ENCODE data around the gene KCNQ1. TPM values are rescaled to one million over a fixed set of nuclear protein-coding genes. Genes with fewer than 3 reads are reported as not detected.
"Not testable (repeated sequence)": the region's sequence is repeated elsewhere in the genome, so short reads cannot be mapped to it uniquely, and the experiment has no call there.

KCNQ1 gene
- total and polyA plus RNA-seq, 3 experiments from 2014 or later, result 2.6 to 5.7 (median 3.4) TPM

DNA sequence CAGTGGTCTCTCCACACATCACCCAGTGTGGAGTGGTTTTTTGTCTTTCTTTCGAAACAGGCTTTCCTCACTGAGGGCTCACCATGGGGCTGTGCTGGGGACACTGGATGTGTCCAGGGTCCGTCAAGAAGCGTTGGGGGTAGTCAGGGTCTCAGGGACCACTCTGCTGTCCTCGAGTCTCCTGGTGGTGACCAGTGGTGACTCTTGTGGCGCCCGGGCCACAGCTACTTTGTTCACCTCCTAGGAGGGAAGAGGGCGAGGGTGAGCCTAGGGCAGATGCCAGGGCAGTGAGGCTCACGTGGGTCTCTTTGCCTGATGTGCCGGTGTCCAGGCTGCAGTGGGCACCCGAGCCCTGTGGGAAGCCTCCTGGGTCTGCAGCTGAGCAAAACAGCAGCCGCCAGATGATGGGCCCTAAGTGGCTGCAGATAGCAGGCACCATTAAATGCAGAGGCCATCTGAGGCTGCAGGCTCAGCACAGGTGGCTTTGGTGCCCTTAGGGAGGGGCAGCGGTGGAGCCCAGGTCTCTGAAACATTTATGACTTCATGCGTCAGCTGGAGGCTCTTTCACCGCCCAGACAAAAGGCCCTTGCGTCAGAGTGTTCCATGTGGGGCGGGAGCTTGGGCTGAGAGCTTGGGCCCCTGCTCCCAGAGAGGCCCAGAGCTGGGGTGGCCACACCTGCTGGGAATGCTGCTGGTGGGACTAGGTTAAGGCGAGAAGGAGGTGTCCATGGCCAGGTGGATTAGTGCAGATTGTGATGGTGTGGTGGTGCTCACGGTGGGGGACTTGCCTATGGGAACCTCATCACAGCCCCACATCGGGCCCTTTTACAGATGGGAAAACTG is 29.5 kb downstream of the KCNQ1 start:
- Mint-ChIP-seq H3K4me1 (peaks cover 0 to 5% (median 2%) of the 10 kb centered on the region in 3 donors), H3K27me3 (peaks cover 0 to 1% of the 10 kb centered on the region in 2 donors), H3K4me3 (no peak overlapping the region), H3K27ac (peak overlapping the region in 1 of 8 donors; percentile 10), H3K36me3 (peaks cover 5 to 15% (median 9%) of the 10 kb centered on the region in 3 donors), H3K9me3 (peaks cover 2 to 14% (median 4%) of the 10 kb centered on the region in 5 donors)
- Histone ChIP-seq H3K9me3 (ENCODE audit: low read length) (no peaks in the 10 kb centered on the region), H3K4me3 (ENCODE audit: low read length) (no peak overlapping the region), H3K4me1 (ENCODE audit: insufficient read depth, low read length) (no peaks in the 10 kb centered on the region), H3K27ac (ENCODE audit: low read depth, low read length) (no peak overlapping the region), H3K27me3 (ENCODE audit: insufficient read depth, low read length, poor library complexity, severe bottlenecking) (no peaks in the 10 kb centered on the region), H3K36me3 (ENCODE audit: insufficient read depth, low read length) (no peaks in the 10 kb centered on the region)
- CTCF ChIA-PET, result no interaction called here
- DNase-seq, result no peak
- POLR2A ChIA-PET, result no interaction called here

- Mint-ChIP-seq H3K4me3 (no peak overlapping the region), H3K27me3 (peaks cover 0 to 1% of the 10 kb centered on the region in 2 donors), H3K36me3 (peaks cover 5 to 23% (median 9%) of the 10 kb centered on the region in 3 donors), H3K9me3 (peaks cover 4 to 23% (median 10%) of the 10 kb centered on the region in 5 donors), H3K4me1 (peaks cover under 1 to 5% (median 1%) of the 10 kb centered on the region in 3 donors), H3K27ac (peak overlapping the region in 1 of 8 donors; percentile 42)
- ChIA-PET POLR2A (no interaction called here), CTCF (no interaction called here)
- no peaks in the 10 kb centered on the region for H3K36me3 ChIP-seq (ENCODE audit: insufficient read depth, low read length)
- H3K27ac ChIP-seq (ENCODE audit: low read depth, low read length), result no peak overlapping the region
- no peaks in the 10 kb centered on the region for H3K4me1 ChIP-seq (ENCODE audit: insufficient read depth, low read length)
- H3K4me3 ChIP-seq (ENCODE audit: low read length), result no peak overlapping the region
- H3K9me3 ChIP-seq (ENCODE audit: low read length), result no peaks in the 10 kb centered on the region
- DNase-seq, result no peak
- no peaks in the 10 kb centered on the region for H3K27me3 ChIP-seq (ENCODE audit: insufficient read depth, low read length, poor library complexity, severe bottlenecking)
These were observed 30.5 kb downstream of the KCNQ1 start for GRCh38 chr11:2475136-2475918.

- Mint-ChIP-seq H3K27me3 (peaks cover 0 to 1% of the 10 kb centered on the region in 2 donors), H3K36me3 (peaks cover 7 to 23% (median 9%) of the 10 kb centered on the region in 3 donors), H3K27ac (no peak overlapping the region), H3K9me3 (peaks cover 4 to 30% (median 10%) of the 10 kb centered on the region in 5 donors), H3K4me1 (peaks cover 8 to 16% (median 11%) of the 10 kb centered on the region in 3 donors), H3K4me3 (no peak overlapping the region)
- Histone ChIP-seq H3K27me3 (ENCODE audit: insufficient read depth, low read length, poor library complexity, severe bottlenecking) (no peaks in the 10 kb centered on the region), H3K36me3 (ENCODE audit: insufficient read depth, low read length) (no peaks in the 10 kb centered on the region), H3K27ac (ENCODE audit: low read depth, low read length) (no peak overlapping the region), H3K9me3 (ENCODE audit: low read length) (no peaks in the 10 kb centered on the region), H3K4me3 (ENCODE audit: low read length) (no peak overlapping the region), H3K4me1 (ENCODE audit: insufficient read depth, low read length) (no peaks in the 10 kb centered on the region)
- no peak for DNase-seq
- CTCF ChIA-PET, result interaction anchor here (1.5 kb wide), 1 partner anchor 55 kb away, joined by 3 read pairs; no protein-coding TSS in a partner anchor
- POLR2A ChIA-PET, result no interaction called here
These were observed 32.4 kb downstream of the KCNQ1 start for GRCh38 chr11:2477254-2477653.

GRCh38 chr11:2477936-2478335 is 33.1 kb downstream of the KCNQ1 start:
- peaks cover 7 to 23% (median 9%) of the 10 kb centered on the region in 3 donors for H3K36me3 Mint-ChIP-seq
- no peak overlapping the region for H3K27ac Mint-ChIP-seq

GRCh38 chr11:2480067-2480873 is 35.5 kb downstream of the KCNQ1 start:
- H3K27ac ChIP-seq (ENCODE audit: low read depth, low read length); DNase-seq; H3K27me3 Mint-ChIP-seq; H3K4me3 ChIP-seq (ENCODE audit: low read length); H3K27me3 ChIP-seq (ENCODE audit: insufficient read depth, low read length, poor library complexity, severe bottlenecking); POLR2A ChIA-PET; H3K9me3 ChIP-seq (ENCODE audit: low read length); CTCF ChIA-PET; H3K36me3 ChIP-seq (ENCODE audit: insufficient read depth, low read length); H3K4me1 ChIP-seq (ENCODE audit: insufficient read depth, low read length): not testable (repeated sequence)
- peak overlapping the region in 1 of 7 donors; percentile 40 for H3K4me3 Mint-ChIP-seq
- peak overlapping the region in 1 of 8 donors; percentile 66 for H3K27ac Mint-ChIP-seq
- H3K4me1 Mint-ChIP-seq, result peaks cover 8 to 17% (median 11%) of the 10 kb centered on the region in 3 donors
- H3K9me3 Mint-ChIP-seq, result peaks cover 4 to 30% (median 10%) of the 10 kb centered on the region in 5 donors
- H3K36me3 Mint-ChIP-seq, result peaks cover 9 to 23% (median 9%) of the 10 kb centered on the region in 3 donors

More at GRCh38 chr11:2477936-2478335, 33.1 kb downstream of the KCNQ1 start:
- Mint-ChIP-seq H3K9me3 (peaks cover 4 to 30% (median 10%) of the 10 kb centered on the region in 5 donors), H3K27me3 (peaks cover 0 to 5% of the 10 kb centered on the region in 2 donors), H3K4me1 (peaks cover 8 to 17% (median 11%) of the 10 kb centered on the region in 3 donors), H3K4me3 (no peak overlapping the region)
- DNase-seq, result no peak
- no peak overlapping the region for H3K4me3 ChIP-seq (ENCODE audit: low read length)
- no peaks in the 10 kb centered on the region for H3K4me1 ChIP-seq (ENCODE audit: insufficient read depth, low read length)
- ChIA-PET POLR2A (no interaction called here), CTCF (interaction anchor here (1.5 kb wide), 1 partner anchor 55 kb away, joined by 3 read pairs; no protein-coding TSS in a partner anchor)
- H3K27ac ChIP-seq (ENCODE audit: low read depth, low read length), result no peak overlapping the region
- H3K27me3 ChIP-seq (ENCODE audit: insufficient read depth, low read length, poor library complexity, severe bottlenecking), result no peaks in the 10 kb centered on the region
- no peaks in the 10 kb centered on the region for H3K36me3 ChIP-seq (ENCODE audit: insufficient read depth, low read length)
- H3K9me3 ChIP-seq (ENCODE audit: low read length), result no peaks in the 10 kb centered on the region

DNA sequence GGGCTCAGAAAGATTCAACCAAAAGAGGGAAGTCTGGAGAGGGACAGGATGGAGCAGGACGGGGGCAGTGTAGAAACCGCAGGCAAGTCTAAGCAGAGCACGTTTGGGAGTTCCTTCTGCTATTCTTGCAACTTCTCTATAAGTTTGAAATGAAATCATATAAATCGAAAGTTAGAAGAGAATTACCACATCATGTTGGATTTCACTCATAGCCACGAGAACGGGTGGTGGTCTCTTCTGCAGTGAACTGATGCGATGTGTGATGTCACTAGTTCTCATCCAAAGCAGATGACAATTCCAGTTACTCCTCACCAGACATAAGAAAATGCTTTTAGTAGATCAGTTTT is 36.0 kb downstream of the KCNQ1 start:
- Mint-ChIP-seq H3K4me1 (peaks cover 8 to 17% (median 11%) of the 10 kb centered on the region in 3 donors), H3K4me3 (peak overlapping the region in 2 of 7 donors; percentile 7 to 40), H3K27ac (peak overlapping the region in 1 of 8 donors; percentile 66), H3K9me3 (peaks cover 7 to 34% (median 10%) of the 10 kb centered on the region in 5 donors), H3K36me3 (peaks cover 12 to 23% (median 13%) of the 10 kb centered on the region in 3 donors), H3K27me3 (peaks cover 5% of the 10 kb centered on the region in 2 donors)
- ChIA-PET CTCF (no interaction called here), POLR2A (no interaction called here)
- no peak overlapping the region for H3K4me3 ChIP-seq (ENCODE audit: low read length)
- H3K4me1 ChIP-seq (ENCODE audit: insufficient read depth, low read length), result no peaks in the 10 kb centered on the region
- H3K27me3 ChIP-seq (ENCODE audit: insufficient read depth, low read length, poor library complexity, severe bottlenecking), result no peaks in the 10 kb centered on the region
- H3K9me3 ChIP-seq (ENCODE audit: low read length), result no peaks in the 10 kb centered on the region
- no peaks in the 10 kb centered on the region for H3K36me3 ChIP-seq (ENCODE audit: insufficient read depth, low read length)
- no peak overlapping the region for H3K27ac ChIP-seq (ENCODE audit: low read depth, low read length)
- no peak for DNase-seq

DNA sequence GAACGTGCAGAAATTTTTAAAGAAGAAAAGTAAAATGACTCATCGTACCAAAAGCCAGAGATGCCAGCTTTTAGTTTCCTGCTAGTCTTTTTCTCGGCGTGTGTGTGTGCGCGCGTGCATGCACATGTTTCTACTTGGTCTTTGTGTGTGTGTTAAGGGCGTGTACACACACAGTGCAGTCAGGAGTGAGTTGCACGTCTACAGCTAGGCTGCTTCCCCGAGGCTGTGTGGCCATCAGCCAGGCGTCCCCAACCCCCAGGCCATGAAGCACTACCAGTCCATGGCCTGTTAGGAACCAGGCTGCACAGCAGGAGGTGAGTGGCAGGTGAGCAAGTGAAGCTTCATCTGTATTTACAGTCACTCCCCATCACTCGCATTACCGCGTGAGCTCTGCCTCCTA is 36.4 kb downstream of the KCNQ1 start:
- no peaks in the 10 kb centered on the region for H3K27me3 ChIP-seq (ENCODE audit: insufficient read depth, low read length, poor library complexity, severe bottlenecking)
- ChIA-PET CTCF (interaction anchor here (1.7 kb wide), 1 partner anchor 52 kb away, joined by 4 read pairs; no protein-coding TSS in a partner anchor), POLR2A (no interaction called here)
- H3K9me3 ChIP-seq (ENCODE audit: low read length), result no peaks in the 10 kb centered on the region
- peaks cover 8 to 17% (median 11%) of the 10 kb centered on the region in 3 donors for H3K4me1 Mint-ChIP-seq
- no peak for DNase-seq
- H3K27ac ChIP-seq (ENCODE audit: low read depth, low read length), result no peak overlapping the region
- H3K36me3 ChIP-seq (ENCODE audit: insufficient read depth, low read length), result no peaks in the 10 kb centered on the region
- no peak overlapping the region for H3K4me3 ChIP-seq (ENCODE audit: low read length)
- no peaks in the 10 kb centered on the region for H3K4me1 ChIP-seq (ENCODE audit: insufficient read depth, low read length)
- H3K27me3 Mint-ChIP-seq, result peaks cover 5 to 8% of the 10 kb centered on the region in 2 donors
- peaks cover 13 to 25% (median 14%) of the 10 kb centered on the region in 3 donors for H3K36me3 Mint-ChIP-seq
- peaks cover 9 to 36% (median 12%) of the 10 kb centered on the region in 5 donors for H3K9me3 Mint-ChIP-seq
- H3K4me3 Mint-ChIP-seq, result peak overlapping the region in 3 of 7 donors; percentile 7 to 40 (median 33)
- H3K27ac Mint-ChIP-seq, result no peak overlapping the region
